NCI-H2196 (cell line): ENCODE results near the gene ZNF226.
"Not testable (repeated sequence)": the region's sequence is repeated elsewhere in the genome, so short reads cannot be mapped to it uniquely, and the experiment has no call there.

ENCODE experiments used
- DNase-seq: peaks from one replicate; lab custom pipeline; 2025; ENCODE audit not compliant: unreplicated experiment; lab: John Stamatoyannopoulos, UW

Gene ZNF226

GRCh38 chr19:44164673-44165512 is at the start of gene ZNF226:
TSS of gene ZNF226 (plus strand) at chr19:44165100. CDS start at chr19:44170081, 4,981 bp downstream.
- DNase-seq, result peak; percentile 93

GRCh38 chr19:44121162-44121561 is 43.7 kb upstream of the ZNF226 start:
- not testable (repeated sequence) for DNase-seq

GRCh38 chr19:44131955-44132354 is 32.9 kb upstream of the ZNF226 start:
- DNase-seq, result no peak

GRCh38 chr19:44141191-44142058 is 23.5 kb upstream of the ZNF226 start, which contains the start of gene ZNF234:
TSS of gene ZNF234 (plus strand) at chr19:44141554. CDS start at chr19:44144633, 3,079 bp downstream.
- peak; percentile 64 for DNase-seq

- DNase-seq, result no peak
Measured at GRCh38 chr19:44142059-44142433, 22.9 kb upstream of the ZNF226 start.

GRCh38 chr19:44149776-44150175 is 15.1 kb upstream of the ZNF226 start:
- no peak for DNase-seq

GRCh38 chr19:44151491-44151890 is 13.4 kb upstream of the ZNF226 start:
- DNase-seq, result no peak

- no peak for DNase-seq
Measured at GRCh38 chr19:44156475-44156874, 8.4 kb upstream of the ZNF226 start.

- no peak for DNase-seq
Measured at GRCh38 chr19:44163789-44164188, 1.1 kb upstream of the ZNF226 start.

- no peak for DNase-seq
Measured at GRCh38 chr19:44164327-44164672, 600 bp upstream of the ZNF226 start.

GRCh38 chr19:44170660-44171059 is 5.8 kb downstream of the ZNF226 start:
- DNase-seq, result not testable (repeated sequence)

GRCh38 chr19:44176590-44176989 is 11.7 kb downstream of the ZNF226 start:
- DNase-seq, result no peak

- no peak for DNase-seq
Measured at GRCh38 chr19:44180968-44181367, 16.1 kb downstream of the ZNF226 start.

GRCh38 chr19:44182145-44182544 is 17.2 kb downstream of the ZNF226 start:
- no peak for DNase-seq

- no peak for DNase-seq
Measured at GRCh38 chr19:44190020-44190419, 25.1 kb downstream of the ZNF226 start.

GRCh38 chr19:44192127-44192526 is 27.2 kb downstream of the ZNF226 start:
- DNase-seq, result no peak

GRCh38 chr19:44196772-44197171 is 31.9 kb downstream of the ZNF226 start:
- no peak for DNase-seq

GRCh38 chr19:44202470-44202869 is 37.6 kb downstream of the ZNF226 start:
- DNase-seq, result no peak

- DNase-seq, result no peak
Measured at GRCh38 chr19:44202974-44203373, 38.1 kb downstream of the ZNF226 start.

GRCh38 chr19:44203877-44204276 is 39.0 kb downstream of the ZNF226 start:
- DNase-seq, result not testable (repeated sequence)

GRCh38 chr19:44204772-44205171 is 39.9 kb downstream of the ZNF226 start:
- no peak for DNase-seq
